Stimulated activated effector memory CD8-positive, alpha-beta T cell treated with anti-CD3 and anti-CD28 coated beads, Interleukin-12 subunit alpha, Interleukin-12 subunit beta, amount 100 ng/mL, for 72 hours (primary cell): ENCODE data around the gene KRT14.
"Not testable (repeated sequence)": the region's sequence is repeated elsewhere in the genome, so short reads cannot be mapped to it uniquely, and the experiment has no call there.

Source experiments
- ATAC-seq: fragments of 150-1000 bp; cut with Tn5 transposase; 2 replicates; pipeline ENCODE4 v1.10.0; 2021
- DNase-seq, 2 donors: peaks; one replicate each; pipeline ENCODE4 v3.0.0; 2021 to 2022; ENCODE audit warnings: low spot score in 2 of 2
- H3K27ac Mint-ChIP-seq: one replicate; pipeline ENCODE4 v1.8.0; 2022; ENCODE audit warnings: mild to moderate bottlenecking, mixed read lengths
- H3K36me3 Mint-ChIP-seq: one replicate; pipeline ENCODE4 v1.8.0; 2022; ENCODE audit warnings: mild to moderate bottlenecking, mixed read lengths
- H3K4me1 Mint-ChIP-seq: one replicate; pipeline ENCODE4 v1.8.0; 2022; ENCODE audit warnings: mixed read lengths
- H3K4me3 Mint-ChIP-seq: one replicate; pipeline ENCODE4 v1.8.0; 2022; ENCODE audit warnings: mild to moderate bottlenecking, mixed read lengths
- H3K9me3 Mint-ChIP-seq: one replicate; pipeline ENCODE4 v1.8.0; 2022; ENCODE audit warnings: mixed read lengths

Gene KRT14

DNA sequence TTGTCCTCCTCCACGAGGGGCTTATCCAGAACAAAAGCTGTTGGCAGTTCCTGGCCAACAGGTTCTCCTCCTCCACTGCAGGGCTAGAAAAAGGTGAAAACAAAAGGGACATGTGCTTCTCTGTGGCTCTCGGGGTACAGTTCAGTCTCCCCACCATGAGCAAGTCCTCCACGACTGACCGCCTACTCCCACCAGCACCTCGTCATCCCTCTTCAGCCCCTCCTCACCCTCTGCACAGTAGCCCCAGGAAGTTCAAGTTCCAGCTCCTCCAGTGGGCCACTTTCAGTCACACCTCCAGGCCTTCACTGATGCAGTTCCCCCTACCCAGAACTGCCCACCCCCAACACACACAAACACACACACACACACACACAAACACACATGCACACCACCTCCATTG lies 34.2 kb downstream of the KRT14 start:
- no peak overlapping the region for H3K4me3 Mint-ChIP-seq
- H3K4me1 Mint-ChIP-seq, result peaks cover 29% of the 10 kb centered on the region
- ATAC-seq (no peak), DNase-seq (no peak)
- H3K9me3 Mint-ChIP-seq, result no peaks in the 10 kb centered on the region
- no peaks in the 10 kb centered on the region for H3K36me3 Mint-ChIP-seq
- H3K27ac Mint-ChIP-seq, result no peak overlapping the region

GRCh38 chr17:41551365-41551764 lies 35.3 kb downstream of the KRT14 start:
- H3K4me1 Mint-ChIP-seq, result peaks cover 35% of the 10 kb centered on the region
- no peak overlapping the region for H3K4me3 Mint-ChIP-seq
- DNase-seq (no peak), ATAC-seq (no peak)
- no peaks in the 10 kb centered on the region for H3K36me3 Mint-ChIP-seq
- peaks cover 6% of the 10 kb centered on the region for H3K9me3 Mint-ChIP-seq
- H3K27ac Mint-ChIP-seq, result no peak overlapping the region

GRCh38 chr17:41549596-41550039 lies 37.1 kb downstream of the KRT14 start:
- peak overlapping the region; percentile 43 for H3K27ac Mint-ChIP-seq
- no peak overlapping the region for H3K4me3 Mint-ChIP-seq
- DNase-seq, result no peak
- peaks cover 6% of the 10 kb centered on the region for H3K9me3 Mint-ChIP-seq
- H3K4me1 Mint-ChIP-seq, result peaks cover 35% of the 10 kb centered on the region
- no peak for ATAC-seq
- no peaks in the 10 kb centered on the region for H3K36me3 Mint-ChIP-seq

GRCh38 chr17:41548844-41549595 lies 37.7 kb downstream of the KRT14 start:
- no peaks in the 10 kb centered on the region for H3K36me3 Mint-ChIP-seq
- H3K27ac Mint-ChIP-seq, result peak overlapping the region; percentile 43
- ATAC-seq (peak; percentile 79), DNase-seq (peak; percentile 81 to 87)
- peaks cover 35% of the 10 kb centered on the region for H3K4me1 Mint-ChIP-seq
- peaks cover 6% of the 10 kb centered on the region for H3K9me3 Mint-ChIP-seq
- peak overlapping the region; percentile 60 for H3K4me3 Mint-ChIP-seq

GRCh38 chr17:41547921-41548843 lies 38.5 kb downstream of the KRT14 start:
- Mint-ChIP-seq H3K27ac (peak overlapping the region; percentile 43), H3K36me3 (no peaks in the 10 kb centered on the region), H3K9me3 (peaks cover 6% of the 10 kb centered on the region), H3K4me1 (peaks cover 31% of the 10 kb centered on the region), H3K4me3 (peak overlapping the region; percentile 60)
- DNase-seq, result peak; percentile 55 to 73
- peak; percentile 93 for ATAC-seq

GRCh38 chr17:41547378-41547841 lies 39.3 kb downstream of the KRT14 start:
- Mint-ChIP-seq H3K36me3 (no peaks in the 10 kb centered on the region), H3K4me3 (no peak overlapping the region), H3K4me1 (peaks cover 28% of the 10 kb centered on the region), H3K27ac (peak overlapping the region; percentile 42), H3K9me3 (peaks cover 6% of the 10 kb centered on the region)
- ATAC-seq (no peak), DNase-seq (no peak)

DNA sequence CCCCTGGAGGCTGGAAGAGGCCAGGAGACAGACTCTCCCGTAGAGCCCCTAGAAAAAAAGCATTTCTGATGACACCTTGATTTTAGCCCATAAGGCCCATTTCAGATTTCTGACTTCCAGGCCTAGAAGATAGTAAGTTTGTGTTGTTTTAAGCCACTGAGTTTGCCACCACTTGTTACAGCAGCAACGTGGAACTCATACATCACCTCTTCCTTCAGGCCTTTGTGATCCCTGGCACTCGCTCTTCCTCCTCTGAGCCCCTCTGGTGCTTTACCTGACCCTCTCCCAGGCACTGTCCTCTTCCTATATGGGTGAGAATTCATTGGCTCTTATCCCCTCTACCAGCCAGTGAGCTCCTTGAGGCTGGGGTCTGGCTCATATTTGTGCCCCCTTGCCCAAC lies 39.9 kb downstream of the KRT14 start:
- DNase-seq (no peak), ATAC-seq (no peak)
- Mint-ChIP-seq H3K9me3 (peaks cover 6% of the 10 kb centered on the region), H3K27ac (peak overlapping the region; percentile 42), H3K4me3 (no peak overlapping the region), H3K4me1 (peaks cover 28% of the 10 kb centered on the region), H3K36me3 (no peaks in the 10 kb centered on the region)

DNA sequence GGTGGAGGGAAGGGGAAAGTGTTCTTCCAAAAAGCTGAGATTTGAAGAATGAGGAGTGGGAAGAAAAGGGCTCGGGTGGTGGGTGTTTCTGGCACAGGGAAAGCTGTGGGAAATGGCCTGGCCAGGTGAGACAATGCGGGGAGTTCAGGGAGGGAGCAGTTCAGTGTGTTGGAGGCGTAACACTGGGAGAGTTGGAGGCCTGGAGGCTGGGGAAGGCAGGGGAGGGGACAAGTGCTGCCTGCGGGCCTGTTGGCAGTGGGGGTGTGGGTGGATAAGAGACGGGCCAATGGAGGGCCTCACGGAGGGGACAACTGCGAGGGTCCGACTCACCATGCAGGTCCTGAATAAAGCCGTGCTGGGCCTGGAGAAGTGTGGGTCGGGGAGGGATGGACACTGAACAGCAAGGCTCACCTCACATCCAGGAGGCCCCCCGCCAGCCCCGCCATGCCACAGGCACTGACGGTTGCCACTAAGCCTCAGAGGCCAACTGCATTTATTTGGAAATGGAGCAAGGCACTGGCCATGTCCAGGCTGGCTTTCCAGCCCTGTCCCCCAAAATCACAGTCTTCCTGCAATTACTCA lies 40.8 kb downstream of the KRT14 start:
- DNase-seq (no peak), ATAC-seq (no peak)
- H3K4me1 Mint-ChIP-seq, result peaks cover 28% of the 10 kb centered on the region
- H3K36me3 Mint-ChIP-seq, result no peaks in the 10 kb centered on the region
- H3K4me3 Mint-ChIP-seq, result no peak overlapping the region
- peak overlapping the region; percentile 42 for H3K27ac Mint-ChIP-seq
- H3K9me3 Mint-ChIP-seq, result peaks cover 6% of the 10 kb centered on the region

GRCh38 chr17:41544935-41545334 lies 41.8 kb downstream of the KRT14 start:
- DNase-seq (no peak), ATAC-seq (no peak)
- Mint-ChIP-seq H3K9me3 (peaks cover 6% of the 10 kb centered on the region), H3K4me3 (no peak overlapping the region), H3K27ac (no peak overlapping the region), H3K4me1 (peaks cover 28% of the 10 kb centered on the region), H3K36me3 (no peaks in the 10 kb centered on the region)

GRCh38 chr17:41544491-41544892 lies 42.2 kb downstream of the KRT14 start:
- H3K4me1 Mint-ChIP-seq, result peaks cover 26% of the 10 kb centered on the region

GRCh38 chr17:41542786-41543185 lies 43.9 kb downstream of the KRT14 start:
- not testable (repeated sequence) for H3K36me3 Mint-ChIP-seq, H3K4me3 Mint-ChIP-seq, H3K4me1 Mint-ChIP-seq, ATAC-seq, H3K27ac Mint-ChIP-seq, DNase-seq, H3K9me3 Mint-ChIP-seq

More at GRCh38 chr17:41544491-41544892, 42.2 kb downstream of the KRT14 start:
- no peak overlapping the region for H3K27ac Mint-ChIP-seq
- H3K36me3 Mint-ChIP-seq, result no peaks in the 10 kb centered on the region
- no peak for DNase-seq
- no peak overlapping the region for H3K4me3 Mint-ChIP-seq
- ATAC-seq, result no peak
- peaks cover 6% of the 10 kb centered on the region for H3K9me3 Mint-ChIP-seq

DNA sequence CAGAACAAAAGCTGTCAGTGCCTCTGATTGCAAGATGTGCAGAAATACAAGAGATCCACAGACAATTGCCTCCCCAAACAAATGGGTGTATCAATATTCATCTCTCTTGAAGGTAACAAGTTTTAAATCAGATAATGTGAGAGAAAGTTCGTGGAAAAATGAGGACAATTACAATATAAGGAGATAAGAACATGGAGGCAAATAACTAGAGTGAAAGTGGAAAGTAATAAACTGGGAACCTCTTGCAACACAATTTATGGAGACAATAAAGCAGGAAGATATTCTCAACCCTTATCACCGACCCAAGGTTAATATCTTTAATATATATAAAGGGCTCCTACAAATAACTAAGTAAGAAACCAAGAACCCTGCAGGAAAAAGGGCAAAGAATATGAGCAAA lies 44.3 kb downstream of the KRT14 start:
- H3K9me3 Mint-ChIP-seq, result peaks cover 6% of the 10 kb centered on the region
- DNase-seq, result no peak
- no peak overlapping the region for H3K4me3 Mint-ChIP-seq
- no peak overlapping the region for H3K27ac Mint-ChIP-seq
- peaks cover 5% of the 10 kb centered on the region for H3K4me1 Mint-ChIP-seq
- no peak for ATAC-seq
- no peaks in the 10 kb centered on the region for H3K36me3 Mint-ChIP-seq

DNA sequence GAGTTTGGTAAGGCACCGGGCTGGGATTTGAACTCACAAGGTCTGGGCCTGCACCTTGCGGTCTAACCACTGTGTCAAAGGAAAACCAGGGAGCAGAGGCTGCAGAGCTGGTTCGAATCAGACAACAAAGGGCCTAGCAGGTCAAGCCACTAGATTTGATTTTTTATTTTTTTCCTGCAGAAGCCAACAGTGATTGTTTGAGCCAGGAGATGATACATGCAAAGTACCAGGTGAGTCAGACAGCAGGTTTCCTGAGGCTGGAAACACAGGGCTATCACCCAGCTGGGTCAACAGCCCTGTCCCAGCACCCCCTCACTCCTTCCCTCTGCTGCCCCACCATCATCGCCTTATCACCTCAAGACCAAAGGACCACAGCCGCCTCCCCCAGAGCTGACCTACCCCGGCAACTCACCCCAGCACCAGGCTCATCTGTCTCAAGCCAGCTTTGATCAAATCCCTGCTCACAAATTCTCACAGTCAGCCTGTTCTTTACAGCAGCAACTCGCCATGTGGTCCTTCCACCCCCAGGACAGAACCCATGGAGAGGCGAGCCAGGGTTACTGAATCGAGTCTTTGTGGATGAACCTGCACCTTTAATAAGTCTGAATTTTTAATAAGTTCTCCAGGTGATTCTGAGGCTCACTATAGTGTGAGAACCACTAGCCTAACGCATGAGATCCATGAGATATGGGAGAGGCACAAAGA lies 45.6 kb downstream of the KRT14 start:
- H3K4me1 Mint-ChIP-seq, result no peaks in the 10 kb centered on the region
- H3K36me3 Mint-ChIP-seq, result no peaks in the 10 kb centered on the region
- H3K27ac Mint-ChIP-seq, result no peak overlapping the region
- no peak overlapping the region for H3K4me3 Mint-ChIP-seq
- DNase-seq (no peak), ATAC-seq (no peak)
- no peaks in the 10 kb centered on the region for H3K9me3 Mint-ChIP-seq

DNA sequence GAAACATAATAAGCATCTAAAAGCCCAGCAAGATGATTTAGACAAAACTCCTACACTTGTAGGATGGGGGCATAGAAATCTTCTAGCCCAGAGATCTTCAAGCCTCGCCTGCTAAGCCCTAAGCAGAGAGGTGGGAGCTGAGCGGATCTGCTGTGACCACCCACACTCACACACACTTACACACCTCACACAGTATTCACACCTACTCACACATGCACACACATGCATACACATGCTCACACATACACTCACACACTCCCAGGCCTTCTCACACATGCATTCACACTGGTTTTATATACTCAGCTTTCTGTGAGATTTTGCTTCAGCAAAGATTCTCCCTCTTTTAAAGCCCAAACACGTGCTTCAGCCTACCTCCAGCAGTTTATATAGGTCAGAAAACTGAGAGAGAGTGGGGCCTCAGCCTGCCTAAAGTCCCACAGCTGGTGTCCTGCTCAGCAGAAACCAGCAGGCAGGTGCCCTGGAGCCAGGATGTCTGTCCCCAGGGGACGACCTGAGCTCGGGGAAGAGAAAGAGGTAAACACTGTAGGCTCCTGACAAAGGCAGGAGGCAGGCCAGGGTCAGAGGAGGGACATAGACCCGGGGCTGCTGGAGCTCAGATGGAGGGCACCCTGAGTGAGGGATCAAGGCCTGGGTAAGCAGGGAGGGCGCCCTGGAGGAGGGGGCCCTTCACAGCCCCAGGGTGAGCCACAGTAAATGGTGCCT lies 46.6 kb downstream of the KRT14 start:
- no peak overlapping the region for H3K27ac Mint-ChIP-seq
- ATAC-seq, result no peak

More for the DNA sequence above, 46.6 kb downstream of the KRT14 start:
- Mint-ChIP-seq H3K4me3 (no peak overlapping the region), H3K4me1 (no peaks in the 10 kb centered on the region), H3K36me3 (no peaks in the 10 kb centered on the region), H3K9me3 (no peaks in the 10 kb centered on the region)
- no peak for DNase-seq
